Activated naive CD4-positive, alpha-beta T cell treated with Interleukin-2 at 50 U/mL for 16 hours (primary cell): Measurements from ENCODE around the gene TSR2.

Source experiments
- DNase-seq: peaks from one replicate; pipeline ENCODE4 v3.0.0-alpha.2; 2020

Gene TSR2

GRCh38 chrX:54439960-54440871 lies at the start of gene TSR2:
TSR2 (plus strand) TSS chrX:54440404; CDS start chrX:54440422, 18 bp downstream.
- DNase-seq, result peak; percentile 80

- DNase-seq, result no peak
Measured at GRCh38 chrX:54397113-54397512, 43.1 kb upstream of the TSR2 start.

DNA sequence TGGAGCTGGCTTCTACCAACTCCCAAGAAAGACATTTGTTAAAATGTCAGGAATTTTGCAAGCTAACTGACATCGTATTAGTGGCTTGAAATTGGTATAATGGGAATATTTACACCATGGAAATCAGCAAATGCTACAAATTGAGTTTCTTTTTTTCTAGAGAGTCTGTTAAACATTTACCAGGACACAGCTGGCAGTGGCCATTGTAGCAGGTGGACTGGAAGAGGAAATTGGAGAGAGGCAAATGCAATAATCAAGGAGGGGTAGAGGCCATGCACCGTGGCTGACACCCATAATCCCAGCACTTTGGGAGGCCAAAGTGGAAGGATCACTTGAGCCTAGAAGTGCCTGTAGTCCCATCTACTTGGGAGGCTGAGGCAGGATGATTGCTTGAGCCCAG lies 32.9 kb upstream of the TSR2 start:
- DNase-seq, result no peak

GRCh38 chrX:54411732-54412131 lies 28.5 kb upstream of the TSR2 start:
- DNase-seq, result no peak

- no peak for DNase-seq
Measured at GRCh38 chrX:54413753-54414152, 26.5 kb upstream of the TSR2 start.

GRCh38 chrX:54415534-54416350 lies 24.5 kb upstream of the TSR2 start:
- DNase-seq, result no peak

- DNase-seq, result no peak
Measured at GRCh38 chrX:54416965-54417364, 23.2 kb upstream of the TSR2 start.

GRCh38 chrX:54419559-54420302 lies 20.5 kb upstream of the TSR2 start:
- DNase-seq, result no peak

DNA sequence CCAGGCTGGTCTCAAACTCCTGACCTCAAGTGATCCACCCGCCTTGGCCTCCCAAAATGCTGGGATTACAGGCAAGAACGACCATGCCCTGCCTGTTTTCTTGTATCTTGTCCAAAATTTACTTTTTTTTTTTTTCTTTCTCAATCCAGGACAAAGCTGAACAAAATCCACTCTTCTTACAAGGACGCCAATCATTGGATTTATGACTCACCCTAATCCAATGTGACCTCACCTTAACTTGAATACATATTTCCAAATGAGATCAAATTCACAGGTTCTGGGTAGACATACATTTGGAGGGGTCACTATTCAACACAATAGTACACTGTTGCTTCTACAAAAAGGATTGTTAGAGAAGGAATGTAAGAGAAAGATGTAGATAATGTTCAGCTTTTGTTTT lies 18.0 kb upstream of the TSR2 start:
- DNase-seq, result no peak

GRCh38 chrX:54423161-54423888 lies 16.9 kb upstream of the TSR2 start:
- no peak for DNase-seq

DNA sequence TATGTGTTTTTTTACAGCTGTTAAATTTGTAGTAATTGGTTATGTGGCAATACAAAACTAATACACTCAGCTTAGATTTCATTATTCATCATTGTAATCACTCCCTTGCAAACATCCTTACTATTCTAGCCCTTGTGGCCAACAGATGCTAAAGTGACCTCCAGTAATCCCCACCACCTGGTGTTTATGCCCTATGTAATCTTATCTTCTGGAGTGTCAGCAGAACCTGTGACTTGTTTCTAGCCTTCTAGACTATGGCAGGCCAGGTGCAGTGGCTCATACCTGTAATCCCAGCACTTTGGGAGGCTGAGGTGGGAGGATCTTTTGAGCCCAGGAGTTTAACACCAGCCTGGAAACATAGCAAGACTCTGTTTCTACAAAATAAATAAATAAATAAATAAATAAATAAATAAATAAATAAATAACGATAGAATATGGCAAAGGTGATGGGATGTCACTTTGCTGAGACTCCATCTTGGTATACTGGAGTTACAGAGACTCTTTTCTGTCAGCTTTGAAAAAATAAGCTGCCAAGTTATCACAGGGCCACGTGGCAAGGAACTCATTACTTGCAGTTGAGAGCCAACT lies 12.3 kb upstream of the TSR2 start:
- DNase-seq, result no peak

DNA sequence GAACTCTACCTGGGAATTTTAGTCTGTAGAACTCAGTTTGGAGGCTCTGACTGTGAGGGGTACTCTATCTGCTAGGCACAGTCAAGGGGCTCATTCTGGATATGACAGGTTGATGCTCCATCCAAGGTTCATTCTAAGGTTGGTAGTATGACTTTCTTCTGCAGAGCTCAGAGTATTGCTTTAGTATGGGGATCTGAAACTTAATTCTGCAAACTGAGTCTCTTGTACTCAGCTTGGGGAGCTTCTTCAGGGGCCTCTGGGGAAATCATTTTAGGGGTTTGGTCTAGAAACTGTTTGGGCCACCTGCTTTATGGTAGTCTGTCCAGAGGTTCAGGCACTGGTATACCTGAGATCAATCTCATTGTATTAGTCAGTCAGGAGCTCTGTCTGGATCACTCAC lies 9.7 kb upstream of the TSR2 start:
- no peak for DNase-seq

GRCh38 chrX:54435121-54435520 lies 5.1 kb upstream of the TSR2 start:
- DNase-seq, result no peak

DNA sequence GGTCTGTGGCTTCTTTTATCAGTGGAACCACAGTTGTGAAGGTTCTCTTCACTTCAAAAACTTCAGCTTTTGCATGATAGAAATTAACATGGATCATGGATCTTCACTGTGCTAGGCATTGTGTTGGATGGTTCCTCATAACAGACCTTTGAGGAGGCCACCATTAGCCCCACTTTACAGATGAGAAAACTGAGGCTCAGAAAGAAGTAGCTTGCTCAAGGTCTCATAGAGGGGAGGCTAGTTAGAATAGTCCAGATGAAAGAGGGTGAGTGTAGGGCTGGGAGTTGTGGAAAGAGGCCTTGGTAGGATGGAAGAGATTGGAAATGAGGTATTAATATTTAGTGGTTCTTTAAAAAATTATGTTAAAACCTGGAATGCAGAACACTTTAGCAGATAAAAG lies 2.6 kb downstream of the TSR2 start:
- DNase-seq, result no peak

- DNase-seq, result no peak
Measured at GRCh38 chrX:54444752-54445151, 4.5 kb downstream of the TSR2 start.

- no peak for DNase-seq
Measured at GRCh38 chrX:54446084-54446483, 5.9 kb downstream of the TSR2 start.

DNA sequence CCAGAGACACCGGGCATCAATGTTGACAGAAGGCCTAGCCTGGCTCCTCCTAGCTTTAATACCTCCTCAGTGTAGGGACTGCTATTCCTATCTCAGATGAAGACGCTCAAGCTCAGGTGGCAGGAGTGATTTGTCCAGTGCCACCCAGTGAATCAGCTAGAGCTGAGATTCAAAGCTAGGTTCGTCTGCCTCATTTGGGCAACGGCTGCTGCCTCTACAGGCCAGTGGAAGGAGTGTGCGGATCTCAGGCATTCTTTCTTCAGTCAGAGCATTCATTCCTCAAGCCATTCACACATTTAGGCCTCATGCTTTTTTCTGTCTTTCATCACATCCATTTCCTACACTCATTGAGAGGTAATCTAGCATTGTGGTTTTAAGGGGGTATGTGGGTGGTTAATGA lies 7.3 kb downstream of the TSR2 start:
- DNase-seq, result no peak

DNA sequence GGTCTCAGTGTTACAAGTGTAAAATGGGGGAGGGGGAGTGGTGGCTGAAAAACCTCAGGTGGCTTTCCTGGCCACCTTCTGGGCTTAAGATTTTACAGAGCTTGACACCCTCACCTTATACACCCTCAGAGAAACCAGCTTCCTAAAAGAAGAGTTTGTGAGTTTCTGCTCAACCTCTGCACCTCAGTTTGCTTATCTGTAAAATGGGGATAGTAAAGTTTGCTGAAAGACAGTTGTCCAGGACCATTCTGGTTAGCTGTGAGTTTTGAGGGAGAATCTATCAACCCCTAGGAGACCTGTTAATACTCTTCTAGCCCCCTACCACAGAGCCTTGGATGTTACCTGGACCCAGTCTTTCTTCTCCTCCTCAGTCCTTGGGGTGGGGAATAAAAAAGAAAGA lies 9.7 kb downstream of the TSR2 start:
- no peak for DNase-seq

- no peak for DNase-seq
Measured at GRCh38 chrX:54452920-54453319, 12.7 kb downstream of the TSR2 start.

GRCh38 chrX:54470054-54470760 lies 30.0 kb downstream of the TSR2 start:
- DNase-seq, result no peak
